Forelimb muscle (tissue), 1 donor: Measurements from ENCODE around the gene IL17REL. TPM values are rescaled to one million over a fixed set of nuclear protein-coding genes. Genes with fewer than 3 reads are reported as not detected.
"Not testable (repeated sequence)": the region's sequence is repeated elsewhere in the genome, so short reads cannot be mapped to it uniquely, and the experiment has no call there.

Experiments used
- DNase-seq: peaks from one replicate; pipeline ENCODE4 v3.0.0-alpha.2; 2013; ENCODE audit warnings: low read depth
- polyA plus RNA-seq: library from polyadenylated mRNA; unstranded; fragments of 120-200 nt; gene quantifications from one replicate; pipeline ENCODE4 v1.2.1, GENCODE V29; 2013; ENCODE audit not compliant: insufficient read length

The IL17REL gene
- polyA plus RNA-seq, 1 donor: not detected

- not testable (repeated sequence) for DNase-seq
These were observed 22.7 kb downstream of the IL17REL start for GRCh38 chr22:49989826-49990225.

DNA sequence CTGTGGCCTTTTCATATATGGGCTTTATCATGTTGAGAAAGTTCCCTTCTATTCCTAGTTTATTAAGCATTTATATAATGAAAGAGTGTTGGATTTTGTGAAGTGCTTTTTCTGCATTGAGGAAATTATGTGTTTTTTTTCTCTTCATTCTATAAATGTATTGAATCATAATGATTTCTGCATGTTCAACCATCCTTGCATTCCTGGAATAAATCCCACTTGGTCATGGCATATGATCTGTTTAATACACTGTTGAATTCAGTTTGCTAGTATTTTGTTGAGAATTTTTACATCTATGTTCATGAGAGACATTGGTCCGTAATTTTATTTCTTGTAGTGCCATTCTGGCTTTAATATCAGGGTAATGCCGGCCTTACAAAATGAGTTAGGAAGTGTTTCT is 26.2 kb downstream of the IL17REL start:
- DNase-seq: no peak

- no peak for DNase-seq
These were observed 29.2 kb downstream of the IL17REL start for GRCh38 chr22:49983148-49984042.

GRCh38 chr22:49981799-49982198 is 30.8 kb downstream of the IL17REL start:
- DNase-seq: not testable (repeated sequence)

DNA sequence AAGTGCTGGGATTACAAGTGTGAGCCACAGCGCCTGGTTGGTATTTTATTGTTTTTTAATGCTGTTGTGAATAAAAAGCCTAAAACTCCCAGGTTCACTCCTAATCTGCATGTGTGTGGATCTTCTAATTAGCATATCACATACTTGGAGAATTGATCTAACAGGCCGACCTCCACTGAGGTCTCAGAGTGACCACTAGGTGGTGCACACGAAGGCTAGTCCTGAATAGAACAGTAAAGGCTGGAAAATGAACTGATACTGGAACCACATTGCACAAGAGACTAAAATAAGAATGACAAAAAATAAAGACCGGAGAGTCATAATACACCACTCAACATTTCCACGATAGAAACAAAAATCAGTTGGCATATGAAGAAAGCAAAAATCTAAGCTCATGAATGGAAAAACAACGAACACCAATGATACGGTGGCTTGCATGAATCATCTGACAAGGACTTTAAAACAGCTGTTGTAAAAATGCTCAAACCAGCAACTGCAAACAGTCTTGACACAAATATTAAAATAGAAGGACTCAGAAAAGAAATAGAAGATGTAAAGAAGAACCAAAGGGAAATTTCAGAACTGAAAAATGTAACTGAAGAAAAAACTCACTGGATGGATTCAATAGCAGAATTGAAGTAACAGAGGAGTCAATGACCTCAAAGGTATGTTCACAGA is 32.8 kb downstream of the IL17REL start:
- no peak for DNase-seq

DNA sequence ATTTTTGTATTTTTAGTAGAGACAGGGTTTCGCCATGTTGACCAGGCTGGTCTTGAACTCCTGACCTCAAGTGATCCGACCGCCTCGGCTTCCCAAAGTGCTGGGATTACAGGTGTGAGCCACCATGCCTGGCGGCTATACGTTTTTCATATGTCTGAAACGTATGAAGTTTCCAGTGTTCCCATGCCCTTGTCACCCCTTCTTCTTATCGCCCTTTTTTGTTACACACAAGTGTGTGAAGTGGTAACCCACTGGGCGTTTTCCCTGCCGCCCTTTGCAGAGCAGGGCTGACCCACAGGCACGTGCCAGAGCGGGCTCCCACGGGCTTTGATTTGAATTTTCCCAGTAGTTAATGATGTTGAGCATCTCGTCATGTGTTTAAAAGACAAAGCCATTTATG is 35.0 kb downstream of the IL17REL start:
- DNase-seq: no peak

- DNase-seq: no peak
These were observed 36.0 kb downstream of the IL17REL start for GRCh38 chr22:49976439-49977175.

- no peak for DNase-seq
These were observed 36.8 kb downstream of the IL17REL start for GRCh38 chr22:49975543-49976389.

- no peak for DNase-seq
These were observed 39.3 kb downstream of the IL17REL start for GRCh38 chr22:49973018-49973961.

GRCh38 chr22:49972163-49973017 is 40.2 kb downstream of the IL17REL start:
- no peak for DNase-seq

DNA sequence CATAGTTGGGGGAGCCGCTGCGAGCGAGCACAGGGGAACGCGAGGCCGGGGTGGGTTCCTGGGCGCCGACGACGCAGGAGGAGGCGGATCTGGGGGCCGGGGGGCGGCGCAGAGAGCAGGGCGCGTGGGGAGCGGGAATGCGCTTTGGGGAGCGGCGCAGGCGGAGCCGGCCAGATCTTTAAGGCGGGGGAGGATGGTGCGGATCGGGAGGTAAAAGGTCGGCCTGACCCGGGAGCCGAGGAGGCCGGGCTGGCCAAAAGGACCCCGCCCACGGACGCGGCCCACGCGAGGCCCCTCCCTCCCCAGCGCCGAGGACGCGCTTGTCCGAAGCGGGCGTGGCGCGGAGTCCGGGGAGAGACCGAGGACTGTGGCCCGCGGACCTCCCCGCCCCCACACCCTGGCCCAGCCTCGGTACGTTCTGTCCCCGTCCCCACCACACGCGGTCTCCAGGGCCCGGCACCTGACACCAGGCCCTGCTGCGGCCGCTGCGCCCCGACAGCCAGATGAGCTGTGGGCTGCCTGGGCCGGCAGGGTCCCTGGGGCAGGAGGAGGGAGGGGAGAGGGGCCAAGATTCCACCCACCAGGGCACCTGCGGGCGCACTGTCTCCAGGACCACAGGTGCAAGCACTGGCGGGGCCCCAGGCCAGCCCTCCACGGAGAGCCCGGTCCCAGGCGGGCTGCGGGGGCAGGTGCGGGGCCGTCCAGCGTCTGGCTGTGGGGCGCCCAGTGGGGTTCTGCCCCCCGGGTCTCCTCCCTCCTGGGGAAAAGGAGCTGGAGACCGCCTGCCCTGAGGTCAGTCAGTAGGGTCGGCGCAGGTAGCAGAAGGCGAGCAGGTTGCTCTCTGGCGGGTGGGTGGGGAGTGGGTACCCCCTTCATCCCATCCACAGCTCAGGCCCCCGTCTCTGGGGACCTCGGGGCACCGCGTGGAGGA is 41.1 kb downstream of the IL17REL start:
- DNase-seq: no peak

DNA sequence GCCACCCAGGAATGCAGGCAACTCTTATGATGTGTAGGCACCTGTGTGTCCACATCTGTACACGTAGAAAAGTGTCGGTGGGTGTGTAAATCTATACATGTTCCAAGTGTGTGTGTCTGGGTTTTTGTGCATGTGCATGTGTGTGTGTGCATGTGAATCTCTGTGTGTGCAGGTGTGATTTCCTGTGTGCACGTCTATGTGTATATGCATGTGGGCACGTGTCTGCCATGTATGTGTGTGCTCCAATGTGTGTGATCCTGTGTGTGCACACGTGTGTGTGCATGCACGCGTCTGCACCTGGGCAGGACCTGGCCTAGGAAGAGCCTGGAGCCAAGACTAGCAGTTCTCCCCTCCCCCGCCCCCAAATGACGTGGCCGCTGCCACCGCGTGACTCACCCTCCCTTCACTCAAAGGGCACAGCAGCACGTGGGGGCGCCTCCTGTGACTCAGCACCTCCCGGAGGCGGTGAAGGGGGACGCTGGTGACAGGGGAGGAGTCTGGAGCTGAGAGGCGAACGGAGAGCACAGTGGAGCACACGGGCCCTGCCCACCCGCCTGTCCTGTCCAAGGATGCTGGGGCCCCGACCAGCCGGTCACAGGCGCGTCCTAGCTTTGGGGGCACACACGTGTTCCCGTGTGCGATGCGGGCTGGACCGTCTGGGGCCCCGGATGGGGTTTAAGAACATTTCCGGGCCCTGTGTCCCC is 41.9 kb downstream of the IL17REL start:
- no peak for DNase-seq

GRCh38 chr22:49969751-49970527 is 42.6 kb downstream of the IL17REL start:
- DNase-seq: no peak

GRCh38 chr22:49968831-49969661 is 43.5 kb downstream of the IL17REL start:
- DNase-seq: no peak

DNA sequence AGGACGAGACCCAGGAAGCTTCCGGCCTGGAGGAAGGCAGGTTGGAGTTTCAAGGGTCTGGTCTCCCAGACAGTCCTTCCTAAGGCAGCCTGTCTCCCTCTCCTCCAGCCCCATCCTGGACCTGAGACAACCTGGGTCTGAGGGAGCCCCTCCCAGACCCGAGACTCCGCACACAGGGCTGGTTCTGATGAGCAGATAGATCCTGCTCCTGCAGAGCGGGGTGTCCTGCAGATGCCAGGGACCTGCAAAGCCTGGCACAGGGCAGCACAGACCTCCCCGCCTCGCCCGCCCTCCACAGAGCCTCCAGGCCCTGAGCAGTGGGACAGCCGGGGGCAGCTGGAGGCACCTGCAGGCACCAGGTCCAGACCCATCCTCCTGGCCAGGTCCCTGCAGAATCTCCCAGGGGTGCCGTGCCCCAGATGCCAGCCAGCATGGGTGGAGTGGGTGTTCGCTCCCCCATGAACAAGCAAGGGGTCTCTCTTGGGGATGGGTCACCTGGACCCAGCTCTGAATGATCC is 44.2 kb downstream of the IL17REL start:
- DNase-seq: no peak
